DMS79 (cell line): ENCODE data around the gene ISG20L2.

Experiments
- DNase-seq: peaks from one replicate; lab custom pipeline; 2025; lab: John Stamatoyannopoulos, UW

The ISG20L2 gene

DNA sequence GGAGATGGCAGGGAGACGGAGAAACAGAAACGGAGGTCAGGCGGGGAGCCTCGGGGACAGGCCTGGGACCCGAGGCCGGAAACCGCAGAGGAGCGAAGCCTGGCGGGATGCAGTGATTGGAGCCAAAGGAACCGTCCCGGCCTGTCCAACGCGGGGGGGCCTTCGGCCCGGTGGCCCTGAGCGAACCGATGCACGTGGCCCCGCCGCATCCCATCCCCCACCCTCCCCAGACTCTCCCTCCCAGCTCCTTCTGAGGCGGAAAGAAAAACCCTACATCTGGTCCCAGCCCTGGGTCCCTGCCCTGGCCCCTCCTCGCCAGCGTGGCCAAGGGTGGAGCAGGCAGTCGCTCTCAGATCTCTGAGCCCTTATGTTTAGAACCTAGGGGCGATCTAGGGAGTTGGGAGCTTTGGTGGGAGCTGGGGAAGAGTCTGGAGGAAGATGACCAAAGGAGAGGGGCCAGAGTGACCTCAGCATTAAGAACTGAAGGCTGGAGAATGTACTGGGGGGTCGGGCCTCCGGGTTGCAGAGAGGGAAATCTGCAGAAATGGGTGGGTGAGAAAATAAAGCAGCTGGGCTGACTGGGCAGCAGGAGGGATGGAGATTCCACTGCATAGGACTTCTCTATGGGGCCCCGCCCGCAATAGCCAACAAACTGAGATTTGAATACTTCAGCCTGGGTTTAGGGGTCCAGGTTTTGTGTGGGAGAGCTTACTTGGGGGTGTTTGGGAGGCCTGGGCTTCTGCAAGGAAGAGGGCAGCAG, 21.7 kb downstream of the ISG20L2 start:
- DNase-seq, result peak; percentile 54

DNA sequence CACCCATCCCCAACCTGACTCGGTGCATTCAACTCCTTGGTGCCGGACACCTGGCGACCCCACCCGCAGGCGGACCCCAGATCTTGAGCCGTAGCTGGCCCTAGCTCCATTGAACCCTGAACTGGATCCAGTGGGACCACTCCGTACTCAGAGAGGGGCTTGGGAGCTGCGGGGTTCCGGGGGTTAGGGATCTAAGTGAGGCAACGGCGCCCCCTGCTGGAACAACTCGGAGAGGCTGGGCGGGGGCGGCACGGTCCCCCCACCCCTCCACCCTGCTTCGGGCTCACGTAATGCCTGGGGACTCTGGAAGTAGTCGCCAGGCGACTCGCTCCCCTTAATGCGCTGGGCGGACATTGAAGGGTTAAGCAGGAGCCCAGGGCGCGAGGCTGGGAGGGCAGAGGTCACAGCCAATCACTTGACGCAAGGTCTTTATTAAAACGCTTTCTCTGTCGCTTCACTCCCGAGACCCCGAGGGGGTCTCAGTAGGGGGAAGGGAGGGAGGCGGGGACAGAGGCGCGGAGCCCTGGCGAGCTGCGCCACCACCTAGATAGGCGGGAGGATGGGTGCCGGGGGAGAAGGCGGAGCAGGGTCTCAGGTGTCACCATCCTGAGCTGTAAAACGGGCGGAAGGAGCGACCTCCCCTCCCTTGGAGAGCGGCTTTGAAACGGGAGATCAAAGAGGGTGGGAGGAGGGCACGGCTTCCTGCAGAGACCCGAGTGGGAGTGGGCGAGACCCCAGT, 22.5 kb downstream of the ISG20L2 start:
- DNase-seq, result peak; percentile 82

DNA sequence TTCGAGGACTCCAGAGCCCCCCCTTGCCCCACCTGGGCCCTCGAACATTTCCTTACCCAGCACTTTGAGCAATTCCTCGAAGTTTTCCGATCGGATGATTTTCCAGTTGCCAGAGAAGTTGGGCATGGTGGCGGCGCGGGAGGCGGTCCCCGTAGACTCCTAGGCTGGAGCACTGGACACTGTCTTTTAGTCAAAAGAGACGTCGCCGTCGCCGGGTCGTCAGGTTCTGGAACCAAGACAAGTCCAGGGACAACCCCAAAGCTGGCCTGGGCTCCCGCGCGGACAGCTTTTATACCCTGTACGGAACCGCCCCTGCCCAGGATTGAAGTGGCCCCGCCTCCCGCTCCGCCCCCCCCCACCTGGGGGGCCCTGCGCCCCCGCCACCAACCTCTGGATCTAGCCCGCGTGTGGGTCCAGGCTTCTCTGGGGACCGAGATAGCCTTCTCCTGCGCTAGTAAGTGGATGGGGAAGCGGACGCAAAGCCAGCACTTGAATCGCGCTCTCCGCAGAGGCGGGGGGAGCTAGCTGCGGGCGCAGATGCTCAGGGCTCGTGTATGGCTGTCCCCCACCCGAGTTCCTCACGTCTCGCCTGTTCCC, 23.1 kb downstream of the ISG20L2 start, which contains the start of gene CRABP2:
CRABP2 (minus strand) TSS at position 263 of the 597 bp plus-strand sequence; CDS start at position 126, 137 bp downstream.
- peak; percentile 63 for DNase-seq

DNA sequence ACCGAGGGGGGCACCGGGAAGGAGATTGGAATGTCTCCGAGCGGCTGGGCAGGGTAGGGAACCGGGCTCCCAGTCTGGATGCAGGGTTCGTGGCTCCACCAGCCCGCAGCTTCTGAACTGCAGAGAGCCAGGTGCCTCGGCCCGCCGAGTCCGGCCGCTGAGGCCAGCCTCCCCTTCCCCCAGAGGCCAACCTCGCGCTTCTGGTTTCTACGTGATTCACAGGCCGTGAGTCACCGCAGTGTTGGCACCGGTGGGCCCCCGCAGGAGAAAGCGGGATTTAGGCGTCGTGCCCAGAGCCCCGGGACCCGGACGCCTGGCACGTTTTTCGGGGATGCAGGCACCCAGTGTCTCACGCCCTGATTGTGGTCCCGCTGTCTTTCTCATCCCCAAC, 23.6 kb downstream of the ISG20L2 start:
- no peak for DNase-seq

DNA sequence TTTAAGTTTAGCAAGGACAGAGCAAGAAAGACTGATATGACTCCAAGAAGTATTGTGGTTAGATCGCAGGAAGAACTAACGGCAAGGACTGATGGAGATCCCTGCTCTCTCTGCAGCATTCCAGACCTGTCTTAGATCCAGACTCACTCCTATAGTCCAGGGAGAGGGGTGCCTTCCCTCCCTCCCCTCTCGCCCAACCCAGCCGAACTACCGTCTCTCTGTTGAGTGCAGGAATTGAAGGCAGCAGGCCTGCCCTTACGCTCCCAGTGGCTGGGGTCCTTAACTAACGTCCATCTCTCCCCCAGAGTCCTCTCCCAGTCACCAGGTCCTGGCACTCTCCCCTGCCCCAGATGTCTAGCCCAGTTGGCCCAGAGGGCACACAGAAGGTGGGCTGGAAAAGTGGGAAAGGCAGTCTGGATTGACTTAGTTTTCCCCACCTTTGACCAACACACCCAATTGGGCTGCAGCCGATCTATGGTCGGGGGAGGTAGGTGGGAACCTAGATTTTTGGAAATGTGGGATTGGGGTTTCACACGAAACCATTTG, 24.3 kb downstream of the ISG20L2 start:
- DNase-seq, result no peak

DNA sequence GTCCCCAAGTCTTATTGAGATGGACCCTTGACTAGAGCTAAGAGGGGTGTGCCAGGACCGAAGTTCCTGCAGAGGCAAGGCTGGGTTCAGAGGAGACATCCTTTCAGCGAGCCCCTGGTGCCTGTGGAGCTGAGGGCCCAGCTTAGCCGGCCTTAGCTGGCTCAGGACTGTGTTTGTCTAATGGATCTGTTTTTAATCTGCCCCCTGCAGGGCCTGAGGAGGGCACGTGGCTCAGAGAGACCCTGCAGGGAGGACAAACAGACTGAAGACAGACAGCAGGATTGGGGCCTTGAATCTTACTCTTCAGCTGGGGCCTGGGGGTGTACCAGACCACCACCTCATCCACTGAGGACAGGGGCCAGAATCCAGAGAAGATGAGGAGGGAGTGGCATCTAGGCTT, 24.8 kb downstream of the ISG20L2 start:
- no peak for DNase-seq

DNA sequence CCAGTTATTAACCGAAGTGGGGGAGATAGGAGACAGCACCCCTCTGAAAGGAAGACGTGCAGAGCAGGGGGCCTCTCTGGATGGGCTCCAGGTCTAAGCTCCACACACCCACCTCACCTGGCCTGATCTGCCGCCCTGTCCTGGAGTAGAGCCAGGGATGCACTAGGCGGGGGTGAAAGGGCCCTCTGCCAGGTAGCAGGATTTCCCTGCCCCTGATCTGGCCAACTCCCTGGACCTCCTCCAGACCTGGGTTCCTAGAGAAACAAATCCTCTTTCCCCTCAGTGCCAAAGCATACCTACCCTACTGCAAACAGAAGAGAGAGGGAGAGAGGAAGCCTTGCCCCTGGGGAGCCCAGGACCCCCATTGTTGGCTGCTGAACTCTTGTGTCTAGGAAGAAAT, 25.2 kb downstream of the ISG20L2 start:
- no peak for DNase-seq

DNA sequence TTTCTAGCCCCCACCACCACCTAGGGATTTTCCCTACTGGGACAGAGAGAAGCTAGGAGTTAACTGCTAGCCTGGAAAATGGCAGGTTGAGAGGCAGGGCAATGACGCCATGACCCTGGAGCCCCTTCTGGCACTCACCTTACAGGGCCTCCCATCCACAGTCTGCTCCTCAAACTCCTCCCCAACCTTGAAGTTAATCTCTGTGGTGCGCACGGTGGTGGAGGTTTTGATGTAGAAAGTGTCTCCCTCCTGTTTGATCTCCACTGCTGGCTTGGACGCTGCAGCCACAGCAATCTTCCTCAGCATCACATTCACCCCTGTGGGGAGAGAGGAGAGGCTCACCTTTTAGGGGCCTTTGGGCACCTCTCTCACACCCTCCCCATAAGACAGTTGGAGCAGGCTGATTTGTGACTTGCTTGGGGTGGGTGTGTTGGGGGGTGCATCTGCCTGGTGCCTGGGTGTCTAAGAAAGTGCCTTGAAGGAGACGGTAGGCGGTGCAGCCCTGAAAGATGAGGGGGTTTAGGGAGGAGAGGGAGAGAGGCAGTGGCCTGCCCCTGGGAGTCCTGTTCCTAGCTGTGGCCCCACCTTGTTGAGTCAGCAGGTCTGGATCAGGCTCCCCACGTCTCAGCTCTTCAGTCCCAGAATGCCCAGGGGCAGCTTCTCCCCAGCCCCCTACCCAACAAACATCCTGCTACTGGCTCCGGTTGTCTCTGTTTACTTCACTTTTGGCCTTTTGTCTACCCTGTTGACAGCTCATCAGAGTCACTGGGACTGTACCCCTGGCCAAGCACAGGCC, 27.6 kb downstream of the ISG20L2 start:
- no peak for DNase-seq

DNA sequence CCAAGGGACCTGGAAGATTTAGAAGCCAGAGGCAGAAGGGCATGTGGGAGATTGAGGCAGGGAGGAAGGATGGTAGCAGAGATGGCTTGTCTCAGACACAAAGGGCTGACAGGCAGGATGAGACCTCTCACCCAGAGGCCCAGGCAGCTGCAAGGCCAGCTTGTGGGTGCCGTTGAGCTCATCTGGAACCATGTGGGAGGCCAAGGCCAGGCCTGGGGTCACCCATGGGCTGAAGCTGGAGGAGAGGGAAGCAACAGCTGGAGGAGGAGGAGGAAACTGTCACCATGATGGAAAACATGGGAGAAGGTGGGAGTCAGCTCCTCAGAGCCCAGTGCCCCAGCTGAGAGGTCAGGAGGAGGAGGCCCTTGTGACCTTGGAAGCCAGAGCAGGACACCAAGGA, 29.6 kb downstream of the ISG20L2 start:
- DNase-seq, result no peak

DNA sequence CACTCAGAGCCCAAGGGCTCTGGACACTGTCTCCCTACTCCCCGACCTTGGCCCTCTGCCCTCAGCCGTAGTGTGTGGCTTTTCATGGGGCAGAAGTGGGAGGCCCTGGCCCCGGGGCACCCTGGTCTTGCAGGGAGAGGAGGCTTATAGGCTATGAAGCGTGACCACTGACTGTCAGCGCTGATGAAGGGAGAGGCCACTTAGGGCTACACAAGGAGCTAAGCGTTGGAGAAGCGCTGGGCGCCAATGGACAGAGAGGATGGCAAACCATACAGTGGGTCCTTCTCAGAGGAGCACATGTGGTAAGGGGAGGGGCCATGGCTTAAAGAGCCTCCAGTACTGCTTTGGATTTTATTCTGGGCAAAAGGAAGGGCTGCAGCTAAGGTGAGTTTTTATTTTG, 31.1 kb downstream of the ISG20L2 start:
- peak; percentile 76 for DNase-seq

DNA sequence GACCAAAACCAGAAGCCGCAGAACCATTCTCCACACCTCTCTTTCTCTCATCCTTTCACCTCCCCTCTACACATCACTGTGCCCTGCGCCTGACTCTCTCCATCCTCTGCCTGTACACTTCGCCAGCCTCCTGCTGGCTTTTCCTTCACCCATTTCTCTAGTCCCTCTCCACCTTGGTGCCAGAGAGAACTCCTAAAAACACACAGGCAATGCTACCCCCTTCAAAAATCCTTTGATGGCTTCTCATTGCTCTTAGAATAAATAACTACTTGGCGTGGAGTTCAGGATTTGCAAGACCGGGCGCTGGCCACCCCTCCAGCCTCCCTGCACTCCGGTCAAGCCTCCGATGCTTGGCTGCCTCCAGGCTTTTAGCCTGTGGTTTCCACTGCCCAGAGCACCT, 31.8 kb downstream of the ISG20L2 start:
- no peak for DNase-seq

DNA sequence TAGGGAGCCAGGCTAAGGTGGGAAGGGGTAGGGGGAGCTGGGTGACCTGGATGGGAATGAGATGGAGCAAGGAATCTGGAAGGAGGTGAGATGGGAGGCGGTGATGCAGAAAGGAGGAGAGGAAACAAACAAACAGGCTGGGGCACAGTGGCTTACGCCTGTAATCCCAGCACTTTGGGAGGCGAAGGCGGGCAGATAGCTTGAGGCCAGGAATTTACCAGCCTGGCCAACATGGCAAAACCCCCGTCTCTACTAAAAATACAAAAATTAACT, 33.9 kb downstream of the ISG20L2 start:
- DNase-seq, result no peak

DNA sequence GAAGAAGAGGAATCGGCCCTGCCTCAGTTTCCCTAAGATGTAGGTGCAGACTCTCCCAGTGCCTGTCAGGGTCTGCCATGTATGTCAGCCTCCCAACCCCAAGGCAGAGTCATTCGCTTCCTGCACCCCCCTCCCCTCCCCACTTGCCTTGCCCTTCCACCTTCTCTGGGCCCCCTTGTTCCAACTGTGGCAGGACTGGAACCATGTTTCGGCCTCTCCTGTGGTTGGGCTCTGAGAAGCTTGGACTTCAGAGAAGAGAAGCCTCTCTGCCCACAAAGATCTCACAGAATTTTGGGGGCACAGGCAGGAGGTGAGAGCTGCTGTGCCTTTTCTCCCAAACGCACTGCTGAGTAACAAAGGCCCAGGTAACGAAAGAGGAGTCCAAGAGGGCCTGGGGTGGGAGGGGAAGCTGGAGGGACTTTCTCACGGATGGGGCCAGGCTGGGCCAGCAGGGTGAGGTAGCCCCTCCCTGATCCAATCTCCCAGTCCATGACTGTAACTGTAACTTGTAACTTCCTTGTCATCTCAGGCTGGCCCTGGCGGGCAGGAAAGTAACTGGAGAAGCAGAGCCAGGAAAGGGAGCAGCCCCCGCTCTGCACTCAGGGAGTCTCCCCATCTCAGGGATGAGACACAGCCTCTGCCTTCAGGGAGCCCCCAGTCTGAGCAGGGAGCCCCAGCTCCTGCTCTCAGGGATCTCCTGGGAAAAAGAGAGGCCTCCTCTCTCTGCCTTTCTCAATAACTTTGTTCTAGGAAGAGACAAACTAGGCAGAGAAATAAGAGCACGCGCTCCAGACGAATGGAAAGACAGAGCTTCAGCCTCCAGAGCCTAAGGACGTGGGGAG, 34.5 kb downstream of the ISG20L2 start:
- DNase-seq, result no peak

DNA sequence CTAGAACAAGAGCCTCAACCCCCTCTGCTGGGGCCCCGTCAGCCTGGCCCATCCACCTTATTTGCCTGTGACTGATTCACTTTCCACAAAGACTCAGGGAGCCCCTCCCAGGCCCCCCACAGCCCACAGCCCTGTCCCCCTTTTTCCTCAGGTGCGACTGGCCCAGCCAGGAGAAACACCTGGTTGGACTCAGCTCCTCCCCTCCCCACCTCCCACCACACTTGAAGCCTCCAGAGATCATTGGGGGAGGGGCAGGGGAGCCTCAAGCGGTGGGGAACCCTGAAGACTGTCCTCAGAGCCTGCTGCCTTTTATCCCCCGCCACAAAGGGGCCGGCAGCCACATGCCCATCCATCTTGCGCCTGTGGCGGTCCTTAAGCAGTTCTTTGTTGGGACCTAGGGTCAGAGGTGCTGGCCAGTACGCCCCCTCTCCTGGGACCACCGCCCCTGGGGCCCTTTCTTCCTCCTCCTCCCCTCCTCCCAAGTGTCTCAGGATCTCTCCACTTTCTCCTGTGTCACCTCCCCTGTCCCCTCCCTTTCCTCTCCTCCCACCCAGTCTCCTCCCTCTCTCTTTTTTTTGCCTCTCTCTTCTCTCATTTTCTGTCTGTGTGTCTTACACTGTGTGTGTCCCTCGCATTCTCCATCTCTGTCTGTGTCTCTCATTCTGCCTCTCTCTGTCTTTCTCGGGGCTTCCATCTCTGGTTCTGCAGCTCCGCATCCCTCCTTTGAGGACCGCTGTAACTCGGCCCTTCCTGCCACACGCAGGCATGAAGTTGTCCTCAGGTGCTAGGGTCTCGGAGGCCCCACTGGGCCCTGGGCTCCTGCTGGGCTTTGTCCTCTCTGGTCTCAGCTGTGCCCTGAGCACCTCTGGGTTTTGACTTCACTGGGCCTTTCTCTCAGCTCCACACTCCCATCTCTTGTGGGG, 35.4 kb downstream of the ISG20L2 start:
- peak; percentile 89 for DNase-seq

DNA sequence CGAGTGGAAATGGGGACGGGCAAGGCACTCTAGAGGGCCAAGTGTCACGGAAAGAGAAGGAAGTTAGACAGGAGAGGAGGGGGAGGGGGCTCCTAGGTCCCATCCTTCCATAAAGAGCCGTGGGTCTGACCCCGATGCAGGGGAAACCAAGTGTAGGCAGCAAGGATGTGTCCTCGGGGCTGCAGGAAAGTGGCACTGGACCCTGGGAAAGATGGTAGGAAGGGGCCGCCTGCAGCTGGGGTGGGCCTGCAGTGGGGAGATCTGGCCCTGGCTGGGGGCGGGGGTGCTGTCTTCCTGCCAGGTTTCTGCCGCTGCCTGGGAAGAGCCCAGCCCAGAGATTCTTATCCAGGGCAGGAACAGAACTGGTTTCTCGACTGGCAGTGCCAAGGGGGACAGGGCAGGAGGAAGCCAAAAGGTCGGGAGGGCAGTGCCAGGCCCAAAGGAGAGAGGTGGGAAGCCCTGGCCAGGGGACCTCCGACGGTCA, 36.1 kb downstream of the ISG20L2 start:
- DNase-seq, result peak; percentile 67

DNA sequence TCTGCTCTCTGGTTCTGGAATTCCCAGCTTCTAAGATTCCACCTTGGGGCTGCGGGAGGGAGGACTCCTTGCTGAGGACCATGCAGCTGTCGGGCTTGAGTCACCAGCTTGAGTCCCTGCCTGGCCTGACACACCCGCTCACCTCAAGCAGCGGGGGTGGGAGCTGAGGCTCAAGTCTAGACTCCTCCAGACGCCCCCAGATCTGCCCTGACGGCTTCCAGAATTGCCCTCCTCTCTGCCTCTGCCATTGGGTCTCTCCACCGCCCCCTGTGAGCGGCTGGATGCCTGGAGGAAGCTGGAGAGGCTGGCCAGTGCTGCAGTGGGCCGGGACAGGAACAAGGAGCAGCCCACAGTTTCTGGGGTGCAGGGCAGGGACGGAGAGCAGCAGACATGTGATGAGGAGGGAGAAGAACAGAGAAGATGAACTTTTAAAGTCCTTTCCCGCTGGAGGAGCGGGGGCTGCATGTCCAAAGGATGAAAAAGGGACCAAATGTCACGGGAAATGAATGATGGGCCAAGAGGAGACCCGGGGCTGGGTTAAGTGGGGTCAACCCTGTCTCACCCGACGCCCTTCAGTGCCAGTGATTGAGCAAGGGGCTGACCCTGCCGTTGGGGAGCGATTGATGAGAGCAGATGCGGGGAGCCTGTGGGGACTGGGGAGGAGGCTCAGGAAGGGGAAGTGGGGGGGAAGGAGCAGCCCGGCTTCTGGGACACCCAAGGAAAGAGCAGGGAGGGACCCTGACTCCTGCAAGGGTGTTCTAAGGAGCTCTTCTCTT, 36.7 kb downstream of the ISG20L2 start:
- DNase-seq, result peak; percentile 41

DNA sequence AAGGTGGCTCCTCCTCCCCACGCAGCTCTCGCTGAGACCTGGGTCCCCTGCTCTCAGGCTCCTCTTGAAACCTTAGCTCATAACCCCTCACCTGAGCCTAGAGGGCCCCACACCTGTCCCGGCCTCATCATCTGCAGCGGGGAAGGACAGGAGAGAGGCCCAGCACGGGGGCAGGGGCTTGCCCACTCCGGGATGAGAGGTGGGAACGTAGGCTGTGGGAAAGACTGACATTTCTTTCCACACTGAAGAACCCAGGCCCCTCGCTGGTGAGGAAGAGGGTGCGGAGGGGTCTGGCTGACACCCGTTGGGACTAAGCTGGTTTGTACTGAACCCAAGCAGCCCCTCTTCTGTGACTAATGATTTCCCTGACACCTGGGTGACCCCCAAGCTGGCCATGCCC, 37.4 kb downstream of the ISG20L2 start:
- no peak for DNase-seq

DNA sequence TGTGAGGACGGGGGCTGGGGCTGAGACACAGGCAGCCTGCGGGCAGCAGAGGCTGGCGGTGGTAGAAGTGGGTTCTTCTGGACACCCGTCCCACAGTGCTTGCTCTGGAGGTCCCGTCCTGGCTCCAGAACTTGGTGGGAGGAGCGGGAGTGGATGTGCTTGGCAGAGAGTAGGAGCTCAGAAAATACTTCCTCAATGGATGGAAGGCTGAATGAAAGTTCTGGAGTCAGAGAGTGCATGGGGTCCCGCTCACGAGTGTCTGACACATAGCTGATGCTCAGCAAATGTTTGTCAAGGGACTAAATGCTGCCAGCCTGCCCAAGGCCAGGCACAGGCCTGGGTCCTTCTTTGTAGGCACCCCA, 37.9 kb downstream of the ISG20L2 start:
- no peak for DNase-seq

DNA sequence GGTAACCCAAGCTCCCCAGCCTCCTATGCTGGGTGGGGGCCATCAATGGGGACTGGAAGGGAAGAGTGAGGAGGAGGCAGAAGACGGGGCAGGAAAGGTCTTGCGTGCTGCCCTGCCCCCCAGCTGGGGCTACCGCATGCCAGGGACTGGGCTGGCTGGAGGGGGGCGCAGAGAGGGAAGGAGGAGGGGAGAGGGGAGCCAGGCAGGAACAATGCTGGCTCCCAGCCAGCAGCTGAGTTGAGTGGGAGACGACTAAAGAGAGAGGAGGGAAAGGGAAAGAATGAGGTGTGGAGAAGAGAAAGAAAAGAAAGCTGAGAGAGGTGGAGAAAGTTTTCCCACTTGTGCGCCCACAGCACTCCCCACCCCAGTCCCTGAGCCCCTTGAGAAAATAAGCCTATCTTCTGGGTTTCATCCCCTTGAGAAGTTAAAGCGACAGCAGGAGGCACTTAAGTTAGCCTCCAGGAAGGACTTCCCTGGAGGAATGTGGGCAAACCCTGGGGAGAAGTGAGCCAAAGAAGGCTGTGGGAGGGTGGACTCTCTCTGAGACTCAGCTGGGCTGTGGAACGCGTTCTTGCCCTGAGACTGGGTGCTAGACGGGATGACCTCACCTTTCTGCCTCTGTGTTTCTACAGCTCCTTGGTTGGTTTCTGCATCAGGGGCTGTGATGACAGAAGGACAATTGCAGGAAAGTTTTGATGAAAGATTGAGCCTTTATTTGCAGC, 38.5 kb downstream of the ISG20L2 start:
- peak; percentile 26 for DNase-seq
